Natural killer cell treated with Interleukin-12 subunit alpha and Interleukin-12 subunit beta and Interleukin-15 and Interleukin-18, amount 100 ng/mL, for 72 hours (primary cell): ENCODE measurements around the gene CLNK. TPM values are rescaled to one million over a fixed set of nuclear protein-coding genes. Genes with fewer than 3 reads are reported as not detected.

ENCODE experiments used
- ATAC-seq, 2 donors: fragments of 150-1000 bp; cut with Tn5 transposase in 1 of 2; sonication (Bioruptor Pico), chemical (Tn5 transposase) in 1 of 2; 2 replicates each; pipeline ENCODE4 v1.10.0; 2021
- DNase-seq: peaks from one replicate; pipeline ENCODE4 v3.0.0; 2022; ENCODE audit warnings: low spot score
- H3K27ac Mint-ChIP-seq, 2 donors: 1 replicate in 1 of 2; 2 replicates in 1 of 2; pipeline ENCODE4 v1.8.0; 2022; ENCODE audit warnings: mixed read lengths in 2 of 2, mild to moderate bottlenecking in 1 of 2, moderate library complexity in 1 of 2
- H3K27me3 Mint-ChIP-seq, 2 donors: 1 replicate in 1 of 2; 2 replicates in 1 of 2; pipeline ENCODE4 v1.8.0; 2022; ENCODE audit warnings: mixed read lengths in 2 of 2
- H3K36me3 Mint-ChIP-seq: one replicate; pipeline ENCODE4 v1.8.0; 2022; ENCODE audit warnings: mixed read lengths
- H3K4me1 Mint-ChIP-seq, 2 donors: 1 replicate in 1 of 2; 2 replicates in 1 of 2; pipeline ENCODE4 v1.8.0; 2022; ENCODE audit warnings: low read depth in 2 of 2, mixed read lengths in 2 of 2, mild to moderate bottlenecking in 1 of 2
- H3K4me3 Mint-ChIP-seq: one replicate; pipeline ENCODE4 v1.8.0; 2022; ENCODE audit warnings: mixed read lengths
- H3K9me3 Mint-ChIP-seq: 2 replicates; pipeline ENCODE4 v1.8.0; 2022; ENCODE audit warnings: mixed read lengths
- total RNA-seq, 2 donors: library from RNA; stranded (reverse); gene quantifications; one replicate each; pipeline ENCODE4 v1.2.3, GENCODE V29; 2022

CLNK gene
- total RNA-seq, 2 donors from 2014 or later = 0.45 to 0.70 TPM

DNA sequence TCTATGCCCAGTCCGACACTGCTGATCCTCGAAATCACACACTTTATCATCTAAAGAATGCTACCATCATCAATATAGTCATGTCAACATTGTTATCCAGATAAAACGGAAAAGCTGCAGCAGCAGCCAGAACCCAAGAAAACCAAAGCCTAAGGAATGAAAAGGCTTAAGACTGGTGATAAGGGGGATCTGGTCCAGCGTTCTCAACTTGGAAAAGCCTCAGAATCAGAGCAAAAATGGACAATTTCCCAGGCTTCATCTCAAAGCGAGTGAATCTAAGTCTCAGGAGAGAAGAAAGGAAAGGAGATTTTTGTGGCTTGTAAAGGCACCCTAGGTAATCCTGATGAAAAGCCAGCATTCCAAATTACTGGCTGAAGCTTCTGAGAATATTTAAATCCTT lies 235.6 kb downstream of the CLNK start:
- DNase-seq (no peak), ATAC-seq (no peak)
- H3K27ac Mint-ChIP-seq = no peak overlapping the region
- peaks cover 9% of the 10 kb centered on the region for H3K9me3 Mint-ChIP-seq
- H3K4me1 Mint-ChIP-seq = peaks cover 0 to 7% of the 10 kb centered on the region in 2 donors
- H3K27me3 Mint-ChIP-seq = no peaks in the 10 kb centered on the region
- H3K4me3 Mint-ChIP-seq = no peak overlapping the region
- peaks cover 73% of the 10 kb centered on the region for H3K36me3 Mint-ChIP-seq

DNA sequence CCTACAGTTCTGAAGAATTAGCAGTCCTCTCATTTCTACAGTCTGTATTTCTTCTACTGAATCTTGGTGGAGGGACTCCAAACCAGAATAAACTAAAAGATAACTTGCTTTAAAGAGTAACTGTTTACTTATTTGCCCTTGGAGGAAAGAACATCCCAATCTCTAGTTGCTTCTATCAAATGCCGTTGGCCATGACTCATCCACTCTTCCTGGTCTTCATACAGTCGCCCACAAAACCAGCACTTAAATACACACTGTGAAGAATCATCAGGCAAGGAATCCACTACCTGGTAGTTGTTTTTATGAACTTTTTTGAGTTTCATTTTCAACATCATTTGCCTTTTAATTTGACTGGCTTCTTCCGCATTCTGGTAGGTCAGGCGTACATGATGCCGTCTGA lies 241.6 kb downstream of the CLNK start:
- Mint-ChIP-seq H3K27me3 (no peaks in the 10 kb centered on the region), H3K4me1 (peaks cover 0 to 5% of the 10 kb centered on the region in 2 donors), H3K9me3 (peaks cover 17% of the 10 kb centered on the region), H3K4me3 (no peak overlapping the region), H3K27ac (no peak overlapping the region), H3K36me3 (peaks cover 62% of the 10 kb centered on the region)
- no peak for DNase-seq
- ATAC-seq = no peak

DNA sequence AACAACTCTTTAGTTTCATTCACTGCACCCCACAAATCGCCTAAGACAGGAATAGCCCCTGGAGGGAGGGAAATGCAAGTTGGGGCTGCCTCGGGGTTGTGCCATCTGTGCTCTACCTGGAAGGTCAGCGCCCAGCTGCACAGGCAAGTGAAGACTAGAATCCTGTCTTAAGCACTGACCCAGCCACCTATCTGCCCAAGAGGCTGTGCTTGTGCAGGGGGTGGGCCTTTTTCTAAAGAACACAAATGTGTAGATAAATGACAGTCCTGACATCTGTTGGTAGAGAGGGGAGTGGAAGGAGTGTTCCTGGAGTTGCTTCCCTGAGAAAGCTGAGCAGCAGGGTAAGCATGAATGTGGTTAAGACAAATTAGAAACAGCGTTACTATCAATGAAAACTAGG lies 243.1 kb downstream of the CLNK start:
- Mint-ChIP-seq H3K9me3 (peaks cover 11% of the 10 kb centered on the region), H3K36me3 (peaks cover 50% of the 10 kb centered on the region), H3K27ac (no peak overlapping the region), H3K4me1 (no peaks in the 10 kb centered on the region), H3K27me3 (no peaks in the 10 kb centered on the region), H3K4me3 (no peak overlapping the region)
- no peak for DNase-seq
- no peak for ATAC-seq

- Mint-ChIP-seq H3K27me3 (no peaks in the 10 kb centered on the region), H3K4me1 (no peaks in the 10 kb centered on the region)
- ATAC-seq = no peak
Measured at GRCh38 chr4:10438924-10439323, 245.6 kb downstream of the CLNK start.

GRCh38 chr4:10437735-10438134 lies 246.8 kb downstream of the CLNK start:
- peaks cover 20% of the 10 kb centered on the region for H3K36me3 Mint-ChIP-seq
- ATAC-seq = no peak
- no peak overlapping the region for H3K4me3 Mint-ChIP-seq
- H3K9me3 Mint-ChIP-seq = peaks cover 4% of the 10 kb centered on the region
- no peaks in the 10 kb centered on the region for H3K4me1 Mint-ChIP-seq
- H3K27ac Mint-ChIP-seq = no peak overlapping the region
- H3K27me3 Mint-ChIP-seq = no peaks in the 10 kb centered on the region
- DNase-seq = no peak

More at GRCh38 chr4:10438924-10439323, 245.6 kb downstream of the CLNK start:
- H3K4me3 Mint-ChIP-seq = no peak overlapping the region
- no peak overlapping the region for H3K27ac Mint-ChIP-seq
- peaks cover 30% of the 10 kb centered on the region for H3K36me3 Mint-ChIP-seq
- H3K9me3 Mint-ChIP-seq = peaks cover 11% of the 10 kb centered on the region
- DNase-seq = no peak

Other genes with a start within 250 kb of the CLNK start
- 10 to 100 TPM; 15.3 to 28.6 TPM for gene ZNF518B, start 227.3 kb downstream of the CLNK start, total RNA-seq